Epithelial cell of proximal tubule (primary cell): ENCODE results near the gene ADAM12. TPM values are rescaled to one million over a fixed set of nuclear protein-coding genes. Genes with fewer than 3 reads are reported as not detected.

Experiments used
- DNase-seq: peaks from one replicate; pipeline ENCODE4 v3.0.0-alpha.2; 2011; ENCODE audit warnings: low read depth
- H3K4me3 ChIP-seq: 2 replicates; pipeline ENCODE4 v1.5.1; 2011; ENCODE audit warnings: low read depth, mild to moderate bottlenecking, low read length
- total RNA-seq: library from RNA; depleted of rRNA; stranded (reverse); fragments of >200 nt; gene quantifications from 2 replicates; pipeline ENCODE4 v1.2.3, GENCODE V29; 2015
- TF ChIP-seq, protein P1 (sequence below): conservative IDR thresholded peaks from 2 replicates; pipeline ENCODE4 v1.5.1; 2012; ENCODE audit warnings: low read depth, mild to moderate bottlenecking, low read length

Gene ADAM12
- total RNA-seq, 1 donor from 2014 or later = 3.2 TPM

DNA sequence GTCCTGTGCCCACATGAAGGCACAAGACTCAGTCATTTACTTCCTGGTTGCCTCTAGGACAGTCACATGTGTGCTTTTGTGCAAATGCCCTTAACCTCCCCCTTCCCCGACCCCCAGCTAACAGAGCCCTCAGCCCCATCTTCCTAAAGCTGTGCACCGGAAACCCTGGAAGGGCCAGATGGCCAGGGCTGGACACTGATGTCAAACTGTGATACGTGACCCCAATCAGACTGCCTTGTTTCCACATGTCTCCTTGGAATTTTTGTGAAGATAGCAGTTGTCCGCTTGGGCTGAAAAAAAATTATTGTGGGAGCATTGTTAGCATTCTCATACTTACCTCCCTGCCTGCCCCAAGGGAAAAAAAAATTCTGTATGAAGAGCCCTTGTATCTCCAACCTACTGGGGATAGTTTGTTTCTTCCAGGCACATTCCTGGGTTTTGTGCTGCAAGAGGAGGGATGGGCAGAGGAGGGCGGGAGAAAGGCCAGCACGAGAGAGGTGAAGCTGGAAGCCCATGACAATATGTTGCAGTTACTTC lies 17.0 kb upstream of the ADAM12 start:
- DNase-seq = no peak
- TF ChIP-seq, protein P1, sequence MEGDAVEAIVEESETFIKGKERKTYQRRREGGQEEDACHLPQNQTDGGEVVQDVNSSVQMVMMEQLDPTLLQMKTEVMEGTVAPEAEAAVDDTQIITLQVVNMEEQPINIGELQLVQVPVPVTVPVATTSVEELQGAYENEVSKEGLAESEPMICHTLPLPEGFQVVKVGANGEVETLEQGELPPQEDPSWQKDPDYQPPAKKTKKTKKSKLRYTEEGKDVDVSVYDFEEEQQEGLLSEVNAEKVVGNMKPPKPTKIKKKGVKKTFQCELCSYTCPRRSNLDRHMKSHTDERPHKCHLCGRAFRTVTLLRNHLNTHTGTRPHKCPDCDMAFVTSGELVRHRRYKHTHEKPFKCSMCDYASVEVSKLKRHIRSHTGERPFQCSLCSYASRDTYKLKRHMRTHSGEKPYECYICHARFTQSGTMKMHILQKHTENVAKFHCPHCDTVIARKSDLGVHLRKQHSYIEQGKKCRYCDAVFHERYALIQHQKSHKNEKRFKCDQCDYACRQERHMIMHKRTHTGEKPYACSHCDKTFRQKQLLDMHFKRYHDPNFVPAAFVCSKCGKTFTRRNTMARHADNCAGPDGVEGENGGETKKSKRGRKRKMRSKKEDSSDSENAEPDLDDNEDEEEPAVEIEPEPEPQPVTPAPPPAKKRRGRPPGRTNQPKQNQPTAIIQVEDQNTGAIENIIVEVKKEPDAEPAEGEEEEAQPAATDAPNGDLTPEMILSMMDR = no peak
- H3K4me3 ChIP-seq = no peak overlapping the region

DNA sequence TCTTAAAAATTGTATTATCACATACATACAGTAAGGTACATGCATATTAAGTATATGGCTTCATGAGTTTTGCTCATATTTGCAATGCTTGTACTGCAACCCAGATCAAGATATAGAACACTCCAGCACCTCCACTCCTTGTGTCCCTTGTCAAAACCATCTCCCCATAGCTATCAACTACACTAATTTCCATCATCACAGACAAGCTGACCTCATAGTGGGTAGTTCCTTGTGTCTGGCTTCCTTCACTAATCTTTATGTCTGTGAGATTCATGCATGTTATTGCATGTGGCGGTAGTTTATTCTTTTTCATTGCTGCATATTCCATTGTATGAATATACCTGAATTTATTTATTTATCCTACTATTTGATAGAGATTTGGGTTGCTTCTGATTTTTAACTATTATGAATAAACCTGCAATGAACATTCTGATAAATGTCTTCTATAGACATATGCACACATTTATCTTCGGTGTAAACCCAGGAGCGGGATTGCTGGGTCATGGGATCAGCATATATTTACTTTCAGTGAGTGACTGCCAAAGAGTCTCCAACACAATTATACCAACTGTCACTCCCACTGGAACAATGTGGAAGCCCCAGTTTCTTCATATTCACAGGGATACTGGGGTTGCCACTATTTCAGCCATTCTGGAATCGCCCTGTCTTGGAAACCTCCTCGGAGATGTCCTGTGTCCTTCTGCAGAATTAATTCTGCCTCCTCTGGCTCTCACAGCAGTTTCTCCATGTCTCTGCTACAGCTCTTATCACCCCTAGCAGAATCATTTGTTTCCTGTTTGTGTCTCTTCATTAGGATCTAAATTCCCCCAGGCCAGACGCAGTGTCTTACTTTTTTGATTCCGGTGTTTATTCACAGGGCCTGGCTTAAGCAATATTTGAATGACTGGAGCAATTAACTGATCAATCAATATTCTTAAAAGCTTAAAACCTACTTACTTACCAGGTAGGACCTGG lies 14.7 kb upstream of the ADAM12 start:
- no peak for DNase-seq
- no peak overlapping the region for H3K4me3 ChIP-seq
- TF ChIP-seq, protein P1 = no peak

DNA sequence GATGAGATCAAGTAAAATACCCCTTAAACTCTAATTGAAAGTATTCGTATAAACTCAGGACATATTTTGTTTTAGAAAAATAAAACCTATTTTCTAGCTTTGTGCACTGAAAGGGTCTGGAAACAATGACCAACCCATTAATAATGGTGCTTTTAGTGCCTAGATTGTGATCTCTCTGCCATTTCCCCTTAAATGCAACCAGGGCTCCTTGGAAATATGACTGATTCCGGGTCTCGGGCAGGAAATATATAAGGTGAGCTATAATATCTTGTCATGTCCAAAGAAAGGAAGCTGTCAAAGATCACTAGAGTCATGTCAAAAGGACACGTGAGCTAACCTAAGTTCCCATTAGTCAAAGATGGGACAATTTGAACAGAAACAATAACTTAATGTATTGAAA lies 12.4 kb upstream of the ADAM12 start:
- TF ChIP-seq, protein P1 = no peak
- no peak overlapping the region for H3K4me3 ChIP-seq
- DNase-seq = no peak

DNA sequence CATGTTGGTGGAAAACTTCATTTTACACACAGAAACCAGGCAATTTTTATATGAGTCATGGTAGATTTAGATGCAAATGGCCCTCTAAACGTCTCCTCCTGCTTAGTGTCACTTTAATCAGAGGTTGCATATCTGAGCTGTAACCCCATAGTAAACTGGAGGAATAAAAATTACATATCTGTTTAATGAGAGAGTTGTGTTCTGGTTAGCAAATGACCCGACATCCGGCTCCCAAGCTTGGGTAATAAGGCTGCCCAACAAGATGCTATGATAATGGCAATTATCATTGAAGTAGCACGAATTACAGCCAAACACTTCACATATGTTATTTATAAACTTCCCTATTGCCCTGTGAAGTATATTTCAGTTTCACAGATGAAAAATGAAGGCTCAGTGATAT lies 10.6 kb upstream of the ADAM12 start:
- DNase-seq = no peak
- TF ChIP-seq, protein P1 = no peak
- no peak overlapping the region for H3K4me3 ChIP-seq

DNA sequence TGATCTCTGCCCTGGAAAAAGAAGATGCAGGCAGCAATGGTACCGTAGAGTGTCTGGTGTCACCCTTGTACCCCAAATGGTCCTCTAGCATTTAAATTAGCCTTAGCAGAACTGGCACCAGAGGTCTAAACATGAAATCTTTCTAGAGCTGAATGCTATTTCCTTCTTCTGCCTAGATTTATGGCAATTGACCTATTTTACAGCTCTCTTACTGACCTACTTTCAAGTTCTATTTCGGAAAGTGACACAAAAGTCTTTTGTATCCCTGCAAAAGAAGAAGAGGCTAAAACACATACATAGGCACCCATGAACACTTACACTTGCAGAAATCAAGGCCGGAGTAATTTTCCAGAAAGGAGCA lies 10.1 kb upstream of the ADAM12 start:
- TF ChIP-seq, protein P1 = no peak
- no peak overlapping the region for H3K4me3 ChIP-seq
- no peak for DNase-seq

DNA sequence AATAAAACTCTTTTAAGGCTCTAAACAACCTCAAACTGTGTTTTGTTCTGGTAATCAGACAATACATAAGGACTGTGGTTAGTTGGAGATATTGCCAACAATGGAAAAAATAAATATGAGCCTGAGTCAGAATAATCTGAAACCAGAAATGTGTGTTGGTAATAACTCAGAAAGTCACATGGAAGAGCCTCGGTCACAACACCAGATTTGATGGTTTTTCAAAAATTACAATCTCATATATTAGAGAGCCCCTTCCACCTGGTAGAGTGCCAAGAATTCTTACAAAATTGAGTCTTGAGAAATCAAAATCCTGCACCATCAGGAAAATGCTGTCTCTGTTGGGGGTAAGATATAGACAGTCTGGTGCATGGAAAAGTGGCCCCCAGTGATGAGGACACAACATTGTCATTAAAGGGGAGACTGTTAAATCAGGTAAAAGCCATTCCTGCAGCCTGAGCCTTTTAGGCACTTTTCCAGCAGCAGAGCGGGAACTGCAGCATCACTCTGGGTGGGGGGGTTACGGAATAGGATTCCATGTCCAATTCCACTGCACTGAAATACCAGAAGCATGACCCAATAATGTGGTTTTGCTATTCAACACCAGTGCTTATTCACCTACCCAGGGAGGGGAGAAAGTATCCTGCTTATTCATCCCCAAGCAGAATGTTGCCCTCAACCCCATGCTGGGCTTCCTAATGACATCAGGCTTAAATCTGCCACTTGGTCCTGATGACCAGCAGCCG lies 9.5 kb upstream of the ADAM12 start:
- H3K4me3 ChIP-seq = no peak overlapping the region
- TF ChIP-seq, protein P1 = no peak
- peak; percentile 95 for DNase-seq
